H1 (cell line): ENCODE data around the gene TMEM120B. TPM values are rescaled to one million over a fixed set of nuclear protein-coding genes. Genes with fewer than 3 reads are reported as not detected.

Source experiments
- CTCF ChIA-PET: fragments of 300-600 bp; sonication (Branson Sonifier 250); formaldehyde crosslinking; loops from one replicate; lab custom pipeline; 2021; ENCODE audit not compliant: partially characterized antibody; lab: Charles Lee
- POLR2A ChIA-PET: fragments of 300-600 bp; sonication (Branson Sonifier 250); formaldehyde crosslinking; loops from one replicate; lab custom pipeline; 2021; ENCODE audit warnings: inconsistent platforms; ENCODE audit not compliant: partially characterized antibody; lab: Charles Lee
- DNase-seq, 2 experiments: peaks; one replicate each; pipeline versions ENCODE4 v3.0.0 to v3.0.0-alpha.2; 2010 to 2022; ENCODE audit warnings: low spot score in 2 of 2, low read depth in 1 of 2, mixed read lengths in 1 of 2
- FAIRE-seq: peaks from 2 replicates; lab custom pipeline; 2011; peaks lifted over from hg19 to GRCh38; lab: Jason Lieb, UNC
- H2AFZ ChIP-seq: 2 replicates; pipeline ENCODE4 v1.8.1; 2012; ENCODE audit warnings: low read length, inconsistent platforms
- H2AK5ac ChIP-seq: 2 replicates; pipeline ENCODE4 v1.6.1; 2013; ENCODE audit warnings: low read depth, low read length
- H2BK120ac ChIP-seq: replicated peaks from 2 replicates; pipeline ENCODE3; 2013; ENCODE audit warnings: low read depth, low read length, inconsistent platforms
- H2BK12ac ChIP-seq: 2 replicates; pipeline ENCODE4 v1.6.1; 2013; ENCODE audit warnings: low read depth, low read length
- H2BK15ac ChIP-seq: 2 replicates; pipeline ENCODE4 v1.6.1; 2013; ENCODE audit warnings: low read length
- H2BK20ac ChIP-seq: 2 replicates; pipeline ENCODE4 v1.6.1; 2013; ENCODE audit warnings: low read length
- H2BK5ac ChIP-seq: 2 replicates; pipeline ENCODE4 v1.6.1; 2013; ENCODE audit warnings: low read depth, low read length
- H3K14ac ChIP-seq: 2 replicates; pipeline ENCODE4 v1.6.1; 2013; ENCODE audit warnings: inconsistent platforms; ENCODE audit not compliant: insufficient read length
- H3K18ac ChIP-seq: 2 replicates; pipeline ENCODE4 v1.6.1; 2013; ENCODE audit warnings: low read length; ENCODE audit errors: extremely low read depth
- H3K23ac ChIP-seq: 2 replicates; pipeline ENCODE4 v1.6.1; 2013; ENCODE audit warnings: inconsistent platforms; ENCODE audit not compliant: insufficient read length
- H3K23me2 ChIP-seq: 2 replicates; pipeline ENCODE4 v1.6.1; 2013; ENCODE audit warnings: low read depth, low read length
- H3K27ac ChIP-seq: 2 replicates; pipeline ENCODE4 v1.6.1; 2011; ENCODE audit warnings: low read depth, low read length, inconsistent platforms
- H3K27me3 ChIP-seq, 4 experiments: replicated peaks in 1 of 4; 1 replicate in 1 of 4; 2 replicates in 3 of 4; pipeline versions ENCODE4 v1.6.1 to v1.8.1; 2011 to 2013; ENCODE audit warnings: low read length in 3 of 4, mild to moderate bottlenecking in 3 of 4, inconsistent platforms in 2 of 4, mixed read lengths in 2 of 4, moderate library complexity in 1 of 4; ENCODE audit not compliant: control insufficient read depth in 3 of 4, insufficient read depth in 3 of 4; ENCODE audit errors: extremely low read depth in 1 of 4
- H3K36me3 ChIP-seq, 4 experiments: 2 replicates each; pipeline versions ENCODE4 v1.6.1 to v1.8.1; 2011 to 2013; ENCODE audit warnings: mild to moderate bottlenecking in 4 of 4, low read length in 3 of 4, moderate library complexity in 2 of 4, control low read depth in 1 of 4, inconsistent platforms in 1 of 4; ENCODE audit not compliant: insufficient read depth in 4 of 4, control insufficient read depth in 2 of 4
- H3K4ac ChIP-seq: replicated peaks from 2 replicates; pipeline ENCODE3; 2013; ENCODE audit warnings: low read length, low read depth, mixed read lengths, inconsistent platforms; ENCODE audit not compliant: insufficient read length
- H3K4me1 ChIP-seq, 4 experiments: replicated peaks in 1 of 4; 1 replicate in 1 of 4; 2 replicates in 3 of 4; pipeline versions ENCODE4 v1.6.1 to v1.8.1; 2011 to 2013; ENCODE audit warnings: low read length in 3 of 4, inconsistent platforms in 2 of 4, mixed read lengths in 1 of 4; ENCODE audit not compliant: insufficient read depth in 4 of 4, control insufficient read depth in 3 of 4
- H3K4me2 ChIP-seq, 2 experiments: 2 replicates each; pipeline versions ENCODE4 v1.6.1 to v1.8.1; 2011 to 2013; ENCODE audit warnings: low read depth in 2 of 2, low read length in 2 of 2, control low read depth in 1 of 2, inconsistent platforms in 1 of 2, mild to moderate bottlenecking in 1 of 2; ENCODE audit not compliant: insufficient read depth in 1 of 2
- H3K4me3 ChIP-seq, 4 experiments: fragments of 200-600, 300-600 bp in 1 of 4; sonication (generic), shearing (Covaris generic), sonication (Bioruptor Twin) in 1 of 4; 2 replicates each; pipeline versions ENCODE4 v1.5.1 to v1.8.1; 2011 to 2016; ENCODE audit warnings: low read length in 4 of 4, low read depth in 3 of 4, control low read depth in 2 of 4, inconsistent platforms in 2 of 4, mild to moderate bottlenecking in 2 of 4, mixed read lengths in 1 of 4, moderate library complexity in 1 of 4; ENCODE audit not compliant: insufficient read depth in 2 of 4; ENCODE audit errors: extremely low read depth in 1 of 4
- H3K56ac ChIP-seq: replicated peaks from 2 replicates; pipeline ENCODE3; 2013; ENCODE audit warnings: low read depth, mild to moderate bottlenecking, mixed read lengths, low read length, inconsistent platforms; ENCODE audit not compliant: insufficient read length
- H3K79me1 ChIP-seq: 2 replicates; pipeline ENCODE4 v1.6.1; 2013; ENCODE audit warnings: low read depth, low read length, control low read depth
- H3K79me2 ChIP-seq, 2 experiments: 2 replicates each; pipeline versions ENCODE4 v1.6.1 to v1.8.1; 2012 to 2013; ENCODE audit warnings: low read length in 2 of 2, mild to moderate bottlenecking in 2 of 2, inconsistent platforms in 1 of 2; ENCODE audit not compliant: insufficient read depth in 2 of 2, control insufficient read depth in 1 of 2
- H3K9ac ChIP-seq, 4 experiments: replicated peaks in 1 of 4; 1 replicate in 1 of 4; 2 replicates in 3 of 4; pipeline versions ENCODE4 v1.6.1 to v1.8.1; 2011 to 2013; ENCODE audit warnings: low read depth in 3 of 4, low read length in 3 of 4, control low read depth in 2 of 4, mild to moderate bottlenecking in 2 of 4, moderate library complexity in 2 of 4, inconsistent platforms in 1 of 4; ENCODE audit errors: extremely low read depth in 1 of 4
- H3K9me3 ChIP-seq, 2 experiments: 2 replicates each; pipeline versions ENCODE4 v1.6.1 to v1.8.1; 2012 to 2013; ENCODE audit warnings: mild to moderate bottlenecking in 2 of 2, moderate library complexity in 2 of 2, control low read depth in 1 of 2, inconsistent platforms in 1 of 2, low read depth in 1 of 2, low read length in 1 of 2, mixed read lengths in 1 of 2; ENCODE audit not compliant: insufficient read depth in 2 of 2
- H4K20me1 ChIP-seq, 2 experiments: replicated peaks in 1 of 2; 2 replicates each; pipeline versions ENCODE3 to v1.8.1; 2011 to 2013; ENCODE audit warnings: inconsistent platforms in 2 of 2, low read length in 2 of 2, mild to moderate bottlenecking in 1 of 2; ENCODE audit not compliant: insufficient read depth in 2 of 2, control insufficient read depth in 1 of 2
- H4K5ac ChIP-seq: 2 replicates; pipeline ENCODE4 v1.6.1; 2013; ENCODE audit warnings: low read length, low read depth, mixed read lengths, inconsistent platforms; ENCODE audit not compliant: insufficient read length
- H4K8ac ChIP-seq: 2 replicates; pipeline ENCODE4 v1.8.0; 2013; ENCODE audit warnings: mild to moderate bottlenecking, moderate library complexity, low read length, inconsistent platforms; ENCODE audit not compliant: insufficient read depth; ENCODE audit errors: extremely low read depth
- H4K91ac ChIP-seq: replicated peaks from 2 replicates; pipeline ENCODE3; 2013; ENCODE audit warnings: low read length, mixed read lengths, inconsistent platforms; ENCODE audit not compliant: insufficient read length
- WGBS, 2 experiments: shearing (Covaris generic) in 1 of 2; methylation state at CpG; one replicate each; pipeline versions ENCODE4 v1.1.6 to v1.1.7; 2013 to 2015; ENCODE audit warnings: low lambda C conversion rate in 2 of 2, mixed read lengths in 2 of 2, inconsistent platforms in 1 of 2, low coverage in 1 of 2, missing lambda C conversion rate in 1 of 2; ENCODE audit not compliant: insufficient replicate concordance in 2 of 2, insufficient coverage in 1 of 2, insufficient read length in 1 of 2; ENCODE audit errors: extremely low coverage in 1 of 2, missing lambda C conversion rate in 1 of 2; 5-methylcytosine and 5-hydroxymethylcytosine counted together
- polyA plus RNA-seq, 7 experiments: library from polyadenylated mRNA; depleted of rRNA in 3 of 7; stranded (reverse) in 5 of 7; unstranded in 2 of 7; fragments of >200 nt in 5 of 7; fragments of 200-250 nt in 2 of 7; gene quantifications; 1 replicate in 5 of 7; 2 replicates in 1 of 7; 4 replicates in 1 of 7; pipeline versions ENCODE4 v1.2.1 to v1.2.3, GENCODE V29; 2011 to 2013; ENCODE audit warnings: missing spikeins in 2 of 7, mixed read lengths in 2 of 7
- total RNA-seq: library from RNA; stranded (reverse); fragmentation: NEBNext Ultra II Directional; extraction: Animal tissue kit (Norgen Biotek cat#: 25700); gene quantifications from 2 replicates; pipeline ENCODE4 v1.2.1, GENCODE V29; 2021
- TF ChIP-seq, protein P1 (sequence below): IDR thresholded peaks from 2 replicates; pipeline ENCODE4 v1.6.1; 2012; ENCODE audit warnings: inconsistent platforms

Gene TMEM120B
- total and polyA plus RNA-seq, 2 of the 8 experiments (the other 6 are each of a cell fraction or from before 2014, with no cell fraction given), result 22.0 to 29.1 TPM

DNA sequence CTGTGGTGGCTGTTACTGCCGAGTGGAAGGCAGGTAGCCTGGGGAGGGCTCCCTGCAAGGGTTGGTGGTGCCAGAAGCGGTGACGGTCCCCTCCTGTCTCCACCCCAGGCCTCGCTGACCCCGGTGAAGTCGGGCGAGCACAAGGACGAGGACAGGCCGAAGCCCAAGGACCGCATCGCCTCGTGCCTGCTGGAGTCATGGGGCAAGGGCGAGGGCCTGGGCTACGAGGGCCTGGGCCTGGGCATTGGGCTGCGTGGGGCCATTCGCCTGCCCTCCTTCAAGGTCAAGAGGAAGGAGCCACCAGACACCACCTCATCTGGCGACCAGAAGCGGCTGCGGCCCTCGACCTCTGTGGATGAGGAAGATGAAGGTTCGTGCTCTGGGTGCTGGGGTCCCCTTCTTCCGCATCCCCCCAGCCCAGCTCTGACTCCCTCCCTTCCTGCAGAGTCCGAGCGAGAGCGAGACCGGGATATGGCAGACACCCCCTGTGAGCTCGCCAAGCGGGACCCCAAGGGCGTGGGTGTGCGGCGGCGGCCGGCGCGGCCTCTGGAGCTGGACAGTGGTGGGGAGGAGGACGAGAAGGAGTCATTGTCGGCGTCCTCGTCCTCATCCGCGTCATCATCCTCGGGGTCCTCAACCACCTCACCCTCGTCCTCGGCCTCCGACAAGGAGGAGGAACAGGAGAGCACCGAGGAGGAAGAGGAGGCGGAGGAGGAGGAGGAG lies 104.5 kb downstream of the TMEM120B start:
- Histone ChIP-seq H2BK15ac (no peak overlapping the region), H3K56ac (no peak overlapping the region), H3K18ac (no peak overlapping the region), H3K4ac (no peak overlapping the region), H4K8ac (peak overlapping the region; percentile 3; the same call in 1 of the 2 replicates), H2BK5ac (peak overlapping the region; percentile 13; the same call in 1 of the 2 replicates), H3K27me3 (no peaks in the 10 kb centered on the region), H2AK5ac (no peak overlapping the region), H3K9ac (no peak overlapping the region), H3K14ac (no peak overlapping the region), H4K5ac (no peak overlapping the region), H2BK120ac (no peak overlapping the region), H3K4me2 (no peak overlapping the region), H3K9me3 (no peaks in the 10 kb centered on the region), H2BK12ac (no peak overlapping the region), H3K27ac (no peak overlapping the region), H2BK20ac (no peak overlapping the region), H2AFZ (no peak overlapping the region), H3K23ac (no peak overlapping the region), H3K79me2 (peaks cover 0 to 14% of the 10 kb centered on the region in 2 experiments; a peak in 2 of 4 replicates), H3K79me1 (peaks cover 10% of the 10 kb centered on the region), H3K4me3 (no peak overlapping the region), H3K23me2 (peaks cover 4% of the 10 kb centered on the region), H4K20me1 (peaks cover 0 to 16% of the 10 kb centered on the region in 2 experiments), H4K91ac (no peak overlapping the region), H3K36me3 (peaks cover 8 to 37% (median 24%) of the 10 kb centered on the region in 4 experiments), H3K4me1 (peaks cover 0 to 9% (median 0%) of the 10 kb centered on the region in 4 experiments; a peak in 3 of 7 replicates)
- no peak for DNase-seq
- ChIA-PET CTCF (interaction anchor here (0.8 to 14.5 kb wide), 4 partner anchors 10 to 289 kb away, joined by 3 to 163 read pairs (median 13); partner anchors contain the start of gene RHOF), POLR2A (interaction anchor here (0.6 to 2.4 kb wide), 6 partner anchors 11 to 141 kb away, joined by 3 to 12 read pairs (median 7); no protein-coding TSS in a partner anchor)
- 92% methylated on average over 40 of the region's 47 CpGs; no CpG with 5 or more reads in 1 of the 2 experiments for WGBS, 2 experiments
- no peak for FAIRE-seq
- TF ChIP-seq, protein P1, sequence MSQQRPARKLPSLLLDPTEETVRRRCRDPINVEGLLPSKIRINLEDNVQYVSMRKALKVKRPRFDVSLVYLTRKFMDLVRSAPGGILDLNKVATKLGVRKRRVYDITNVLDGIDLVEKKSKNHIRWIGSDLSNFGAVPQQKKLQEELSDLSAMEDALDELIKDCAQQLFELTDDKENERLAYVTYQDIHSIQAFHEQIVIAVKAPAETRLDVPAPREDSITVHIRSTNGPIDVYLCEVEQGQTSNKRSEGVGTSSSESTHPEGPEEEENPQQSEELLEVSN, result no peak
